Common myeloid progenitor, CD34-positive (primary cell): ENCODE data around the gene DOCK3.

Experiments used
- CTCF ChIA-PET: fragments of 350-600 bp; sonication (Branson Sonifier 250); formaldehyde crosslinking; loops from one replicate; lab custom pipeline; 2021; ENCODE audit warnings: antibody characterized with exemption; lab: Charles Lee
- POLR2A ChIA-PET: fragments of 350-600 bp; sonication (Branson Sonifier 250); formaldehyde crosslinking; loops from one replicate; lab custom pipeline; 2021; ENCODE audit warnings: antibody characterized with exemption; lab: Charles Lee
- DNase-seq, 3 donors: peaks; one replicate each; pipeline versions ENCODE4 v3.0.0 to v3.0.0-alpha.2; 2013
- H3K27ac ChIP-seq, 2 experiments: 1 replicate in 1 of 2; 2 replicates in 1 of 2; pipeline ENCODE4 v1.7.0; 2013; ENCODE audit warnings: inconsistent platforms in 2 of 2, low read length in 2 of 2, mild to moderate bottlenecking in 2 of 2, low read depth in 1 of 2, moderate library complexity in 1 of 2; ENCODE audit not compliant: severe bottlenecking in 2 of 2, insufficient read depth in 1 of 2, poor library complexity in 1 of 2
- H3K27me3 ChIP-seq, 5 experiments: replicated peaks in 2 of 5; 1 replicate in 3 of 5; 2 replicates in 2 of 5; pipeline versions ENCODE4 v1.6.1 to v1.7.0; 2013; ENCODE audit warnings: low read length in 4 of 5, mild to moderate bottlenecking in 2 of 5, moderate library complexity in 2 of 5, inconsistent platforms in 1 of 5; ENCODE audit not compliant: insufficient read depth in 5 of 5, control insufficient read depth in 4 of 5
- H3K36me3 ChIP-seq, 4 experiments: 1 replicate in 2 of 4; 2 replicates in 2 of 4; pipeline versions ENCODE4 v1.6.1 to v1.7.0; 2013; ENCODE audit warnings: low read length in 3 of 4, control low read depth in 1 of 4, mild to moderate bottlenecking in 1 of 4; ENCODE audit not compliant: control insufficient read depth in 4 of 4, insufficient read depth in 4 of 4
- H3K4me1 ChIP-seq, 4 experiments: 1 replicate in 3 of 4; 2 replicates in 1 of 4; pipeline versions ENCODE4 v1.6.1 to v1.7.1; 2013; ENCODE audit warnings: low read length in 3 of 4, mild to moderate bottlenecking in 3 of 4, control low read depth in 1 of 4, inconsistent platforms in 1 of 4, moderate library complexity in 1 of 4; ENCODE audit not compliant: control insufficient read depth in 4 of 4, insufficient read depth in 4 of 4; ENCODE audit errors: control extremely low read depth in 1 of 4
- H3K4me3 ChIP-seq, 7 experiments: 1 replicate in 4 of 7; 2 replicates in 3 of 7; pipeline versions ENCODE4 v1.5.1 to v1.7.0; 2013; ENCODE audit warnings: mild to moderate bottlenecking in 7 of 7, low read length in 6 of 7, moderate library complexity in 6 of 7, inconsistent platforms in 2 of 7, low read depth in 2 of 7, control low read depth in 1 of 7; ENCODE audit not compliant: insufficient read depth in 4 of 7, control insufficient read depth in 1 of 7; ENCODE audit errors: extremely low read depth in 1 of 7
- H3K9me3 ChIP-seq, 5 experiments: 1 replicate in 4 of 5; 2 replicates in 1 of 5; pipeline versions ENCODE4 v1.6.1 to v1.7.1; 2013; ENCODE audit warnings: low read length in 4 of 5, mild to moderate bottlenecking in 2 of 5, inconsistent platforms in 1 of 5, low read depth in 1 of 5, moderate library complexity in 1 of 5; ENCODE audit not compliant: control insufficient read depth in 4 of 5, insufficient read depth in 2 of 5; ENCODE audit errors: control extremely low read depth in 1 of 5
- WGBS: methylation state at CpG from one replicate; pipeline ENCODE4 v1.1.5; 2013; ENCODE audit not compliant: insufficient coverage; 5-methylcytosine and 5-hydroxymethylcytosine counted together

The DOCK3 gene

DNA sequence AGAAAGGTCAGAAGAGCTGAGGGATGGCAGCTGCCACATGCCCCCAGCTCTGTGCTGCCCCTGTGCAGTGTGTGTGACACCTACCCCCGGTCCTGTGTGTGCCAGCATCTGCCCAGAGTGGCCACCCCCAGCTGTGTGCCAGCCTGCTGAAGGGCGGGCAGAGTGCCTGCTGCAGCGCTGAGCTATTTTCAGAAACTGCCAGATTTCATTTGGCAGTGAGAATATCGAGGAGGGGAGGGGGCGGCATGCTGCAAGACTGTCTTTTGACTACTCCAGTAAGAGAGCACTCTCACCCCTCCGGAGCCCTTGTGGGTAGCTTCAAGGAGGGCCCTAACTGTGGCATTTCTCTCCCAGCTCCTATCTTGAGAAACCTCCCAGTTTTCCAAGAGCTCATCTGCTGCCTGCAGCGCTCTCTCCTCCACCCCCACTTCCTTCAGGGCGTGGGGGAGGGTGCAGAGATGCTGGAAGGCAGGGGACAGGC is 25.2 kb upstream of the DOCK3 start:
- no peak overlapping the region for H3K4me3 ChIP-seq
- DNase-seq = no peak
- H3K27ac ChIP-seq = peak overlapping the region in 1 of 2 experiments; percentile 19
- 75% methylated on average over 6 of the region's 8 CpGs for WGBS
- ChIA-PET POLR2A (no interaction called here), CTCF (interaction anchor here (1.0 to 6.6 kb wide), 4 partner anchors 9 to 35 kb away, joined by 3 to 101 read pairs (median 5); partner anchors contain the start of gene MAPKAPK3)
- no peaks in the 10 kb centered on the region for H3K9me3 ChIP-seq
- H3K27me3 ChIP-seq = no peaks in the 10 kb centered on the region
- H3K36me3 ChIP-seq = peaks cover 17 to 61% (median 46%) of the 10 kb centered on the region in 4 experiments
- peaks cover 0 to 2% (median 0%) of the 10 kb centered on the region in 4 experiments for H3K4me1 ChIP-seq

DNA sequence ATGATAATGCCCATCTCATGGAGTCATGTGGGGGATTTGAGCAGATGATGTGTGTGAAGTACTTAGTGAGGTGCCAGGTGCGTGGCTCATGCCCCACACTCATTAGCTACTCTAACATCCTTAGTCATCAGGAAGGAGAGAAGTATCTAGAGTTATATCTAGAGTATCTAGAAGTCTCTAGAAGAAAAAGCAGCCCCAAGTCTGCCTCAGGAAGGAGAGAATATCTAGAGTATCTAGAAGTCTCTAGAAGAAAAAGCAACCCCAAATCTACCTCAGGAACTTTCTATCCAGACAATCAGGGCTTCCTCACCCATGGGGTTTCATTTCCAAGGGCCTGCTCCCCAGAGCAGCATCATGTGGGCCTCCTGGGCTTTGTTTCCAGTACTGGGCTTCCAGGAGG is 24.7 kb upstream of the DOCK3 start:
- H3K27me3 ChIP-seq = no peaks in the 10 kb centered on the region
- peaks cover 16 to 55% (median 42%) of the 10 kb centered on the region in 4 experiments for H3K36me3 ChIP-seq
- WGBS = no CpG with 5 or more reads among the region's 1 CpG
- DNase-seq = no peak
- H3K9me3 ChIP-seq = no peaks in the 10 kb centered on the region
- ChIA-PET CTCF (interaction anchor here (1.0 to 6.6 kb wide), 5 partner anchors 10 to 725 kb away, joined by 3 to 101 read pairs (median 7); partner anchors contain the start of gene MAPKAPK3), POLR2A (interaction anchor here (0.7 kb wide), 1 partner anchor 22 kb away, joined by 3 read pairs; no protein-coding TSS in a partner anchor)
- no peak overlapping the region for H3K4me3 ChIP-seq
- peak overlapping the region in 1 of 2 experiments; percentile 19 for H3K27ac ChIP-seq
- H3K4me1 ChIP-seq = peaks cover 0 to 2% (median 0%) of the 10 kb centered on the region in 4 experiments

DNA sequence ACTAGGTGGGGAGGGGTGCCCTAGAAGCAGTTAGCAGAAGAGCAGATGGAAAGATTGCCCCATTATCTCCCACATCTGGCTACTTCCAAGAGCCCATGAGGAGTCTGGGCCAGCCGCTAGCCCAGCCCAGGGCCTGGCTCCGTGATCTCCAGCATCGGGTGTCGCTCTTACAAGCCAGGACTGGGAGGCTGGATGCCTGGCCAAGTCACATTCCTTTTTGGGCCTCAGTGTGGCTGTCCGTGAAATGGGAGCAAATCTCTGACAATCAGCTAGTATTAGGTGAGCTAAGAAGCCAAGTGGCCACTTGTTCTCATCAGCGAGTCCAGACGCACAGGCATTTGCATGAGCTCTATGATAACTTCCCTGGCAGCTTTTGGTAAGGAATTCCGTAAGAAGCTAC is 23.3 kb upstream of the DOCK3 start:
- no peaks in the 10 kb centered on the region for H3K27me3 ChIP-seq
- H3K27ac ChIP-seq = no peak overlapping the region
- WGBS = 96% methylated on average over 8 of the region's 8 CpGs
- no peaks in the 10 kb centered on the region for H3K9me3 ChIP-seq
- ChIA-PET CTCF (interaction anchor here (1.1 to 6.6 kb wide), 7 partner anchors 8 to 109 kb away, joined by 3 to 101 read pairs (median 9); partner anchors contain the start of gene MAPKAPK3), POLR2A (no interaction called here)
- no peak for DNase-seq
- H3K4me3 ChIP-seq = no peak overlapping the region
- peaks cover 0 to 2% (median 0%) of the 10 kb centered on the region in 4 experiments for H3K4me1 ChIP-seq
- H3K36me3 ChIP-seq = peaks cover 14 to 41% (median 30%) of the 10 kb centered on the region in 4 experiments

DNA sequence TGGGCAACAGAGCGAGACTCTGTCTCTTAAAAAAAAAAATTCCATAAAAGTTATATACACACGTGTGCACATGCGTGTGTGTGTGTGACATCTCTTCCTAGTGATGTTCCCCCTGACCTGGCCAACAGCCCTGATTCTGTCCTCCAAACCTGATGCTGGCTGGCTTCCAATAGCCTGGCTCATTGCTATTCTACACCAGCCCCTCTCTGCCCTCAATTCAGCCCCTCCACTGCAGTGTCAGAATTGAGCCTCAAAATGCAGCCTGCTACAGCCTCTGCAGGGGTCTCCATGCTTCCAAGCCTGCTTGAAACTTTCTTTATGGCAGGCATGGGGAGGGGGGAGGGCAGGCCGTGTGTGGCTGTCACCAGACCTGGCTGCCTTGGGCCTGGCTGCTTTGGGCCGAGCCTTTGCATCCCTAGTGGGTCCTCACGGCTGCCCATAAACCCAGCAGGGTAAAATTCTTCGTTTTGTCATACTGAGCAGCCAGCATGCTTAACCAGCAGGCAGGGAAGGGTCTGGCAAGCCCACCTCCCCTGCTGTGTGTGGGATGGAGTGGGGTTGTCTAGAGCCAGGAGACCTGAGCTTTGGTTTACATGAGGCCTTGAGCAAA is 22.7 kb upstream of the DOCK3 start:
- no peaks in the 10 kb centered on the region for H3K9me3 ChIP-seq
- H3K27ac ChIP-seq = no peak overlapping the region
- WGBS = 91% methylated on average over 4 of the region's 7 CpGs
- ChIA-PET CTCF (interaction anchor here (0.9 to 6.6 kb wide), 18 partner anchors 8 to 83 kb away, joined by 3 to 101 read pairs (median 7); partner anchors contain the start of genes HEMK1 and MAPKAPK3), POLR2A (interaction anchor here (1.5 kb wide), 1 partner anchor 35 kb away, joined by 5 read pairs; the partner anchor contains the start of gene MAPKAPK3)
- no peak for DNase-seq
- H3K4me1 ChIP-seq = peaks cover 0 to 2% (median 0%) of the 10 kb centered on the region in 4 experiments
- no peaks in the 10 kb centered on the region for H3K27me3 ChIP-seq
- H3K4me3 ChIP-seq = no peak overlapping the region
- H3K36me3 ChIP-seq = peaks cover 10 to 35% (median 25%) of the 10 kb centered on the region in 4 experiments

DNA sequence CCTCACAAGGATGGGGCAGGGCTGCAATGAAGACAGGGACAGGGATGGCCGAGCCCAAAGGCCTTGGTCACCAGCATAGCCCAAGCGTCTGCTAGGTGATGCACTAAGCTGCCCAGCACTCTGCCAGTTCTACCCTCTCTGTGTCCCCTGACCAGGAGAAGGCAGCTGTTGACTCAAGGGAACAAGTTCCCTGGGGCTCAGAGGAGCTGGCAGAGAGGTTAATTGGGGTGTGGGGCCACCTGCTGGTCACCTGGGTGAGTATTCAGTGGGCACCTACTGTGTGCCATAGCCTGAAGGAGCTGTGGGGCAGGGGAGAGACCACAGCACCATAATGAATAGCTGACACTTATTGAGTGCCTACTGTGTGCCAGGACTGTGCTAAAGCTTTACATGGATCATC is 22.0 kb upstream of the DOCK3 start:
- WGBS = 89% methylated on average over 1 of the region's 2 CpGs
- DNase-seq = peak; percentile 22 to 51 (median 45)
- Histone ChIP-seq H3K4me1 (peaks cover 0 to 2% (median 0%) of the 10 kb centered on the region in 4 experiments), H3K36me3 (peaks cover 6 to 28% (median 20%) of the 10 kb centered on the region in 4 experiments), H3K4me3 (no peak overlapping the region), H3K27ac (no peak overlapping the region), H3K27me3 (no peaks in the 10 kb centered on the region), H3K9me3 (no peaks in the 10 kb centered on the region)
- CTCF ChIA-PET = interaction anchor here (0.8 to 6.6 kb wide), 22 partner anchors 9 to 86 kb away, joined by 3 to 101 read pairs (median 6); partner anchors contain the start of genes HEMK1 and MAPKAPK3
- POLR2A ChIA-PET = interaction anchor here (1.5 kb wide), 1 partner anchor 36 kb away, joined by 5 read pairs; the partner anchor contains the start of gene MAPKAPK3

DNA sequence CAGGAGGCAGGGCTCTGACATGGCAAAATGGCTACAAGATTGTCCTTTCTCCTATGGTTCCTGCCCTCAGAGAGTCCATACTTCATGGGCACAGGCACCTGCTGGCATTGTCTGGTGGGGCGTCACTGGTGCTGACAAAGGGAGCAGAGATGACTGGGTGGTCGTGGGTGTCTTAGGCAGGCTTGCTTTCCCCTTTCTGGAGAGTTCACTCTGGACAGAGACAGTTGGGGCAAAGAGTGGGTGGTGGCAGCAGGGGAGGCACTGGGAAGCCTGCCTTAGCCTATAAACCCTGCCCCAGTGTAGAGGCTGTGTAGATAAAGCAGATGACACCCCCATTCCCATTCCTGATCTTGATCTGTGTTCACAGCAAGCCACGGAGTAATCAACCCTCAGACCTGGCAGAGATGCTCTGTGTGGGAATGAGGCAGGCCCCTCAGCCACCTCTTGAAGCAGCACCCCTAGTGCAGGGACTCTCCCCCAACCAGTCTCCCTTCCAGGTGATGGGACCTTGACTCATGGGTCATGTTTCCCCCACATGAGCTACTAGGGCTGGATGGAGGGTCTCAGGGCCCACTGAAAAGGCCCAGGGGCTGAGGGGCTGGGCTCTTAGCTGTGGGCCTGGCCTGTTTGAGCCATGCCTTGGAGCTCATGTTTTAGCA is 20.7 kb upstream of the DOCK3 start:
- WGBS = 94% methylated on average over 3 of the region's 3 CpGs
- H3K27ac ChIP-seq = no peak overlapping the region
- H3K4me3 ChIP-seq = no peak overlapping the region
- H3K9me3 ChIP-seq = no peaks in the 10 kb centered on the region
- CTCF ChIA-PET = interaction anchor here (0.6 to 6.6 kb wide), 12 partner anchors 12 to 85 kb away, joined by 3 to 101 read pairs (median 6); partner anchors contain the start of genes HEMK1 and MAPKAPK3
- peaks cover 2 to 15% (median 11%) of the 10 kb centered on the region in 4 experiments for H3K36me3 ChIP-seq
- POLR2A ChIA-PET = no interaction called here
- no peaks in the 10 kb centered on the region for H3K27me3 ChIP-seq
- H3K4me1 ChIP-seq = peaks cover 0 to 2% (median 0%) of the 10 kb centered on the region in 4 experiments
- DNase-seq = no peak
